Neural cell (in vitro differentiated cells): ENCODE data around the gene CENPX. TPM values are rescaled to one million over a fixed set of nuclear protein-coding genes. Genes with fewer than 3 reads are reported as not detected.

Source experiments
- H2AFZ ChIP-seq: fragments of 200-600, 300-800 bp; sonication (generic), shearing (Covaris generic); 2 replicates; pipeline ENCODE4 v1.6.0; 2014; ENCODE audit warnings: low read depth, mild to moderate bottlenecking, antibody characterized with exemption, low read length, moderate library complexity
- H3F3A ChIP-seq: fragments of 200-600 bp; shearing (Covaris generic); 2 replicates; pipeline ENCODE4 v1.6.1; 2016; ENCODE audit warnings: mild to moderate bottlenecking, moderate library complexity, mixed read lengths, antibody characterized with exemption, low read length; ENCODE audit not compliant: insufficient read depth, poor library complexity, severe bottlenecking
- H3K27ac ChIP-seq: fragments of 200-600, 300-800 bp; sonication (generic), shearing (Covaris generic); 2 replicates; pipeline ENCODE4 v1.5.1; 2014; ENCODE audit warnings: mild to moderate bottlenecking, low read length, moderate library complexity
- H3K27me3 ChIP-seq: fragments of 300-800, 200-600 bp; sonication (generic), shearing (Covaris generic); 2 replicates; pipeline ENCODE4 v1.6.0; 2014; ENCODE audit warnings: mild to moderate bottlenecking, low read depth, low read length, moderate library complexity; ENCODE audit not compliant: insufficient read depth
- H3K36me3 ChIP-seq: fragments of 300-800, 200-600 bp; sonication (generic), shearing (Covaris generic); 2 replicates; pipeline ENCODE4 v1.5.1; 2014; ENCODE audit warnings: mild to moderate bottlenecking, antibody characterized with exemption, low read length, moderate library complexity; ENCODE audit not compliant: insufficient read depth
- H3K4me2 ChIP-seq: fragments of 300-800, 200-600 bp; sonication (generic), shearing (Covaris generic); 2 replicates; pipeline ENCODE4 v1.6.0; 2014; ENCODE audit warnings: mild to moderate bottlenecking, low read length
- H3K4me3 ChIP-seq: fragments of 300-800, 200-600 bp; sonication (generic), shearing (Covaris generic); 2 replicates; pipeline ENCODE4 v1.5.1; 2014; ENCODE audit warnings: mild to moderate bottlenecking, low read length, moderate library complexity
- H3K79me2 ChIP-seq: fragments of 200-600 bp; shearing (Covaris generic); replicated peaks from 2 replicates; pipeline ENCODE4 v1.6.0; 2014; ENCODE audit warnings: mild to moderate bottlenecking, low read length, moderate library complexity; ENCODE audit not compliant: insufficient read depth
- H3K9ac ChIP-seq: fragments of 300-800, 200-600 bp; sonication (generic), shearing (Covaris generic); 2 replicates; pipeline ENCODE4 v1.6.1; 2016; ENCODE audit warnings: mild to moderate bottlenecking, low read length, mixed read lengths
- H3K9me2 ChIP-seq: fragments of 200-600 bp; shearing (Covaris generic); 2 replicates; pipeline ENCODE4 v1.6.1; 2016; ENCODE audit warnings: mild to moderate bottlenecking, low read length, mixed read lengths; ENCODE audit not compliant: insufficient read depth
- H3K9me3 ChIP-seq: fragments of 200-600, 300-800 bp; sonication (generic), shearing (Covaris generic); 2 replicates; pipeline ENCODE4 v1.6.1; 2016; ENCODE audit warnings: mild to moderate bottlenecking, mixed run types, low read length, moderate library complexity, mixed read lengths
- H4K20me1 ChIP-seq: fragments of 200-600 bp; shearing (Covaris generic); 2 replicates; pipeline ENCODE4 v1.6.1; 2016; ENCODE audit warnings: mild to moderate bottlenecking, mixed run types; ENCODE audit not compliant: insufficient read depth
- EP300 ChIP-seq: fragments of 450-650 bp; conservative IDR thresholded peaks from 2 replicates; pipeline ENCODE4 v1.6.1; 2014; ENCODE audit warnings: antibody characterized with exemption, mild to moderate bottlenecking, moderate library complexity; ENCODE audit not compliant: poor library complexity, severe bottlenecking
- EZH2 ChIP-seq: fragments of 200-600, 300-800 bp; shearing (Covaris generic), sonication (generic); IDR thresholded peaks from 2 replicates; pipeline ENCODE4 v1.6.1; 2014; ENCODE audit warnings: antibody characterized with exemption, low read length, borderline replicate concordance, mild to moderate bottlenecking; ENCODE audit not compliant: insufficient read depth, poor library complexity, severe bottlenecking
- MXI1 ChIP-seq: fragments of 450-650 bp; conservative IDR thresholded peaks from 2 replicates; pipeline ENCODE4 v1.6.1; 2014; ENCODE audit warnings: antibody characterized with exemption, mild to moderate bottlenecking; ENCODE audit not compliant: poor library complexity, severe bottlenecking
- POLR2AphosphoS5 ChIP-seq: IDR thresholded peaks from 2 replicates; pipeline ENCODE4 v1.6.1; 2012
- RAD21 ChIP-seq: fragments of 450-650 bp; conservative IDR thresholded peaks from 2 replicates; pipeline ENCODE4 v1.6.1; 2014; ENCODE audit warnings: antibody characterized with exemption, mild to moderate bottlenecking, moderate library complexity
- SMC3 ChIP-seq: fragments of 450-650 bp; conservative IDR thresholded peaks from 2 replicates; pipeline ENCODE4 v1.6.1; 2014; ENCODE audit warnings: antibody characterized with exemption, mild to moderate bottlenecking, moderate library complexity; ENCODE audit not compliant: poor library complexity
- TAF1 ChIP-seq: IDR thresholded peaks from 2 replicates; pipeline ENCODE4 v1.6.1; 2012; ENCODE audit warnings: low read depth
- polyA plus RNA-seq: library from polyadenylated mRNA; depleted of rRNA; stranded (reverse); fragments of >200 nt; gene quantifications from 2 replicates; pipeline ENCODE4 v1.2.3, GENCODE V29; 2014
- TF ChIP-seq, protein P1 (sequence below): fragments of 450-650 bp; IDR thresholded peaks from 2 replicates; pipeline ENCODE4 v1.5.1; 2014; ENCODE audit warnings: antibody characterized with exemption, mild to moderate bottlenecking, moderate library complexity; ENCODE audit not compliant: poor library complexity, severe bottlenecking
- TF ChIP-seq, protein P2 (sequence below): IDR thresholded peaks from 2 replicates; pipeline ENCODE4 v1.6.1; 2012; ENCODE audit warnings: borderline replicate concordance

Gene CENPX
- polyA plus RNA-seq, 1 donor from 2014 or later = 205 TPM

DNA sequence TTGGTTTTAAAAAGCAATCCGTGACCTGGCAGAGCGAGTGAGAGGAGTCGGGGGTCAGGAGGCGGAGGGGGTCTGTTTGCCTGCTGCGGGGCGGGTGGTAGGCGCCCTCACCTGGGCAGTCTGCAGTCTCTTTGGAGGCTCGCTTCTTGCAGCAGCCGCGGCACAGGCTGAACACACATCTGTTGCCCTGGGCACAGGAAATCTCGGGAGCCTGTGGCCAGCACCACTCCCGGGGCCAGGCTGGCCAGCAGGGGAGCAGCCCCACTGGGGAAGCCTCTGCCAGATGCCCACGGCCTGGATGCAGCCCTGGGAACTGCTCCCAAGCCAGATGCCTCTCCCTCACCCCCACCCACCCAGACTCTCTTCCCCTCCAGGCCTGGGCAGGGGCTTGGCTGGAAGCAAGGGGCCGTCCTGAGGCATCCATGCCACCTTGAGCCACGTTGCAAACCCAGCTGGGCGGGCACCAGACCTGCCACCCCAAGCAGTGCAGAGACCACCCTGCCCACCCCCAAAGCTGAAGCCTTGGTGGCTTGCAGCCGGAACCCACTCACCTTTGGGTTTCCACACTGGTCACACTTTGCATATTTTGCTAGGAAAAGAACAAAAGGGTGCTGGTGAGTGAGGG, 35.7 kb upstream of the CENPX start:
- Histone ChIP-seq H3K27me3 (no peaks in the 10 kb centered on the region), H3K9me2 (no peaks in the 10 kb centered on the region), H3F3A (no peaks in the 10 kb centered on the region), H3K27ac (no peak overlapping the region), H3K4me2 (no peak overlapping the region), H3K9me3 (no peaks in the 10 kb centered on the region), H3K9ac (no peak overlapping the region), H2AFZ (no peak overlapping the region), H3K36me3 (no peaks in the 10 kb centered on the region), H4K20me1 (no peaks in the 10 kb centered on the region), H3K79me2 (no peaks in the 10 kb centered on the region), H3K4me3 (no peak overlapping the region)
- no peak for TF ChIP-seq RAD21
- no peak for TF ChIP-seq TAF1
- TF ChIP-seq SMC3 = no peak
- TF ChIP-seq, protein P1, sequence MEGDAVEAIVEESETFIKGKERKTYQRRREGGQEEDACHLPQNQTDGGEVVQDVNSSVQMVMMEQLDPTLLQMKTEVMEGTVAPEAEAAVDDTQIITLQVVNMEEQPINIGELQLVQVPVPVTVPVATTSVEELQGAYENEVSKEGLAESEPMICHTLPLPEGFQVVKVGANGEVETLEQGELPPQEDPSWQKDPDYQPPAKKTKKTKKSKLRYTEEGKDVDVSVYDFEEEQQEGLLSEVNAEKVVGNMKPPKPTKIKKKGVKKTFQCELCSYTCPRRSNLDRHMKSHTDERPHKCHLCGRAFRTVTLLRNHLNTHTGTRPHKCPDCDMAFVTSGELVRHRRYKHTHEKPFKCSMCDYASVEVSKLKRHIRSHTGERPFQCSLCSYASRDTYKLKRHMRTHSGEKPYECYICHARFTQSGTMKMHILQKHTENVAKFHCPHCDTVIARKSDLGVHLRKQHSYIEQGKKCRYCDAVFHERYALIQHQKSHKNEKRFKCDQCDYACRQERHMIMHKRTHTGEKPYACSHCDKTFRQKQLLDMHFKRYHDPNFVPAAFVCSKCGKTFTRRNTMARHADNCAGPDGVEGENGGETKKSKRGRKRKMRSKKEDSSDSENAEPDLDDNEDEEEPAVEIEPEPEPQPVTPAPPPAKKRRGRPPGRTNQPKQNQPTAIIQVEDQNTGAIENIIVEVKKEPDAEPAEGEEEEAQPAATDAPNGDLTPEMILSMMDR = no peak
- TF ChIP-seq MXI1 = no peak
- TF ChIP-seq, protein P2, sequence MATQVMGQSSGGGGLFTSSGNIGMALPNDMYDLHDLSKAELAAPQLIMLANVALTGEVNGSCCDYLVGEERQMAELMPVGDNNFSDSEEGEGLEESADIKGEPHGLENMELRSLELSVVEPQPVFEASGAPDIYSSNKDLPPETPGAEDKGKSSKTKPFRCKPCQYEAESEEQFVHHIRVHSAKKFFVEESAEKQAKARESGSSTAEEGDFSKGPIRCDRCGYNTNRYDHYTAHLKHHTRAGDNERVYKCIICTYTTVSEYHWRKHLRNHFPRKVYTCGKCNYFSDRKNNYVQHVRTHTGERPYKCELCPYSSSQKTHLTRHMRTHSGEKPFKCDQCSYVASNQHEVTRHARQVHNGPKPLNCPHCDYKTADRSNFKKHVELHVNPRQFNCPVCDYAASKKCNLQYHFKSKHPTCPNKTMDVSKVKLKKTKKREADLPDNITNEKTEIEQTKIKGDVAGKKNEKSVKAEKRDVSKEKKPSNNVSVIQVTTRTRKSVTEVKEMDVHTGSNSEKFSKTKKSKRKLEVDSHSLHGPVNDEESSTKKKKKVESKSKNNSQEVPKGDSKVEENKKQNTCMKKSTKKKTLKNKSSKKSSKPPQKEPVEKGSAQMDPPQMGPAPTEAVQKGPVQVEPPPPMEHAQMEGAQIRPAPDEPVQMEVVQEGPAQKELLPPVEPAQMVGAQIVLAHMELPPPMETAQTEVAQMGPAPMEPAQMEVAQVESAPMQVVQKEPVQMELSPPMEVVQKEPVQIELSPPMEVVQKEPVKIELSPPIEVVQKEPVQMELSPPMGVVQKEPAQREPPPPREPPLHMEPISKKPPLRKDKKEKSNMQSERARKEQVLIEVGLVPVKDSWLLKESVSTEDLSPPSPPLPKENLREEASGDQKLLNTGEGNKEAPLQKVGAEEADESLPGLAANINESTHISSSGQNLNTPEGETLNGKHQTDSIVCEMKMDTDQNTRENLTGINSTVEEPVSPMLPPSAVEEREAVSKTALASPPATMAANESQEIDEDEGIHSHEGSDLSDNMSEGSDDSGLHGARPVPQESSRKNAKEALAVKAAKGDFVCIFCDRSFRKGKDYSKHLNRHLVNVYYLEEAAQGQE = no peak
- no peak for TF ChIP-seq POLR2AphosphoS5
- TF ChIP-seq EP300 = no peak
- TF ChIP-seq EZH2 = no peak

DNA sequence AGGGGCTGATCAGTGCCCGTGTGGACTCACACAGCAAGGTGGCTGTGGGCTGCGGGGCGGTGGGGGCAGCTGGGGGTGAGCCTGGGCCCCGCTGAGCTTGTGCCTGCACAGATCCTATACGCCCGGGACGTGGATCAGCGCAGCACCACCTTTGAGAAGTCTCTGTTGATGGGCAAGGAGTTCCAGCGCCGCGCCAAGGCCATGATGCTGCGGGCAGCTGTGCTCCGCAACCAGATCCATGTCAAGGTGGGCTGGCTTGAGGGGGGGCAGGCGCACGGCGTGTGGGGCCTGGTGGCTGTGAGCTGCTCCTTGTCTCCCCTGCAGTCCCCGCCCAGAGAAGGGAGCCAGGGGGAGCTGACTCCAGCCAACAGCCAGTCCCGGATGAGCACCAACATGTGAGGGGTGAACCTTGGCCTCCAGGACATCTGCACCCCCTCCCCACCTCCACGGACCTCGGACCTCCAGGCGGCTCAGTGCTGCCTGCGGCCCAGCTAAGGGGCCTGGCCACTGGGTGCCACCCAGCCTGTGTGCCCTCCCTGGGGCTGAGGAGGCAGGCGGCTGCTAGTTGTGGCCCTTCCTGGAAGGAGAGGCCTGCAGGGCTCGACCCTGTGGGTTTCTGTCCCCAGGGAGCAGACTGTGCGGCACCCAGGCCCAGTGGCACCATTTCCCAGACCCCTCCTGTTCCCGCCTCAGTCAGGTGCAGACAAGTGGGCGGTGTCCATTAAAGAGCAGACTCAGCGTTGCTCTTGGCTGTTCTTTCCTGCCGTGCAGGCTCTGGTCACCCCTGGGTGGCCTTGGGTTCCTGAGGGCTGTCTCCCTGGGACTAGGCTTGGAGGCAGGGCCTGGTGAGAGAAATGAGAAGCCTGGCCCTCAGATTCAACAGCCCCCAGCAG, 34.3 kb upstream of the CENPX start:
- Histone ChIP-seq H4K20me1 (no peaks in the 10 kb centered on the region), H3K9me2 (no peaks in the 10 kb centered on the region), H3K36me3 (no peaks in the 10 kb centered on the region), H3K27me3 (no peaks in the 10 kb centered on the region), H3K9me3 (no peaks in the 10 kb centered on the region), H3F3A (no peaks in the 10 kb centered on the region), H2AFZ (no peak overlapping the region), H3K9ac (no peak overlapping the region), H3K4me3 (no peak overlapping the region), H3K27ac (no peak overlapping the region), H3K4me2 (no peak overlapping the region), H3K79me2 (peaks cover 10% of the 10 kb centered on the region)
- no peak for TF ChIP-seq POLR2AphosphoS5
- TF ChIP-seq, protein P1 = no peak
- no peak for TF ChIP-seq RAD21
- no peak for TF ChIP-seq MXI1
- no peak for TF ChIP-seq EP300
- TF ChIP-seq, protein P2 = no peak
- no peak for TF ChIP-seq EZH2
- TF ChIP-seq TAF1 = no peak
- no peak for TF ChIP-seq SMC3
